ENCODE measurements around the gene SNX8.

DNA sequence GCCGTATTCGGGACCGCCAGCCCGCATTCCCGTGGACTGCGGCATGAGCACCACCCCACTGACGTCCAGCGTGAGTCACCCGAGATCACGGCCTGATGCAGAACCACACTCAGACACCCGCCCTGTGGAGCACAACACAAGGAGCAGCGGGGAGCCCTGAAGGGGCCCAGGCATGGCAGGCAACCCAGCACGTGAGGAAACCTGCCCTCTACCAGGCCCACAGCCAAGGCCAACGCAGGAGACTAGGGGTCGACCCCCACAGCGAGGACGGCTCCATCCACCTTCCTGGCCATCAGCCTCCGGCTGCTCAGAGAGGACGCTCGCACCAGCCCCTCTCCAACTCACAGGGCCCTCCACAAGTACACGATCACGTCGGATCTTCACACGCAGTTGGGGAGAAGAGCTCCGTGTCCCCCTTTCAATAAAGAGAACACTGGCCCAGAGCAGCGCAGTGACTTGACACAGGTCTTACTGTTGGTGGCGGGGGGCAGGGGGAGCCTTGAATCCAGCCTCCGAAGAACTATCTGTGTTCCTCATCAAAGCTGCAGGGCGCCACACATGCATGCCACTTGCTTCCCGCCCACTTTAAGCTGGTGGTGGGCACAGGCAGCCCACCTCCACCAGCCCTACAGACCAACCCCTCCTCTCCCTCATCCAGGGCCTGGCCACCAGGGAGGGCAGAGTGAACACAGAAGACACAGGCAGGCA, 103.5 kb downstream of the SNX8 start:
- TF ChIP-seq, protein P1, sequence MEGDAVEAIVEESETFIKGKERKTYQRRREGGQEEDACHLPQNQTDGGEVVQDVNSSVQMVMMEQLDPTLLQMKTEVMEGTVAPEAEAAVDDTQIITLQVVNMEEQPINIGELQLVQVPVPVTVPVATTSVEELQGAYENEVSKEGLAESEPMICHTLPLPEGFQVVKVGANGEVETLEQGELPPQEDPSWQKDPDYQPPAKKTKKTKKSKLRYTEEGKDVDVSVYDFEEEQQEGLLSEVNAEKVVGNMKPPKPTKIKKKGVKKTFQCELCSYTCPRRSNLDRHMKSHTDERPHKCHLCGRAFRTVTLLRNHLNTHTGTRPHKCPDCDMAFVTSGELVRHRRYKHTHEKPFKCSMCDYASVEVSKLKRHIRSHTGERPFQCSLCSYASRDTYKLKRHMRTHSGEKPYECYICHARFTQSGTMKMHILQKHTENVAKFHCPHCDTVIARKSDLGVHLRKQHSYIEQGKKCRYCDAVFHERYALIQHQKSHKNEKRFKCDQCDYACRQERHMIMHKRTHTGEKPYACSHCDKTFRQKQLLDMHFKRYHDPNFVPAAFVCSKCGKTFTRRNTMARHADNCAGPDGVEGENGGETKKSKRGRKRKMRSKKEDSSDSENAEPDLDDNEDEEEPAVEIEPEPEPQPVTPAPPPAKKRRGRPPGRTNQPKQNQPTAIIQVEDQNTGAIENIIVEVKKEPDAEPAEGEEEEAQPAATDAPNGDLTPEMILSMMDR (CRISPR knock-in tag; IDR thresholded peaks at IDR 0.05): no peak
- TF ChIP-seq TBP (CRISPR knock-in tag; IDR thresholded peaks at IDR 0.05) (no peak), TCF12 (IDR thresholded peaks at IDR 0.05) (no peak), TCF12 (CRISPR knock-in tag; IDR thresholded peaks at IDR 0.05) (no peak)
- TF ChIP-seq, protein P2, sequence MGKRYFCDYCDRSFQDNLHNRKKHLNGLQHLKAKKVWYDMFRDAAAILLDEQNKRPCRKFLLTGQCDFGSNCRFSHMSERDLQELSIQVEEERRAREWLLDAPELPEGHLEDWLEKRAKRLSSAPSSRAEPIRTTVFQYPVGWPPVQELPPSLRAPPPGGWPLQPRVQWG (CRISPR knock-in tag; IDR thresholded peaks at IDR 0.05; ENCODE audit: borderline replicate concordance, low read depth): no peak

Data from HepG2 (cell line).